T-helper 2 cell (primary cell): ENCODE measurements around the gene RTEL1.

Source experiments
- DNase-seq, 5 experiments: peaks; one replicate each; pipeline versions ENCODE4 v3.0.0 to v3.0.0-alpha.2; 2012 to 2022

The RTEL1 gene

GRCh38 chr20:63690003-63690897 is 32.1 kb downstream of the RTEL1 start:
- no peak for DNase-seq

DNA sequence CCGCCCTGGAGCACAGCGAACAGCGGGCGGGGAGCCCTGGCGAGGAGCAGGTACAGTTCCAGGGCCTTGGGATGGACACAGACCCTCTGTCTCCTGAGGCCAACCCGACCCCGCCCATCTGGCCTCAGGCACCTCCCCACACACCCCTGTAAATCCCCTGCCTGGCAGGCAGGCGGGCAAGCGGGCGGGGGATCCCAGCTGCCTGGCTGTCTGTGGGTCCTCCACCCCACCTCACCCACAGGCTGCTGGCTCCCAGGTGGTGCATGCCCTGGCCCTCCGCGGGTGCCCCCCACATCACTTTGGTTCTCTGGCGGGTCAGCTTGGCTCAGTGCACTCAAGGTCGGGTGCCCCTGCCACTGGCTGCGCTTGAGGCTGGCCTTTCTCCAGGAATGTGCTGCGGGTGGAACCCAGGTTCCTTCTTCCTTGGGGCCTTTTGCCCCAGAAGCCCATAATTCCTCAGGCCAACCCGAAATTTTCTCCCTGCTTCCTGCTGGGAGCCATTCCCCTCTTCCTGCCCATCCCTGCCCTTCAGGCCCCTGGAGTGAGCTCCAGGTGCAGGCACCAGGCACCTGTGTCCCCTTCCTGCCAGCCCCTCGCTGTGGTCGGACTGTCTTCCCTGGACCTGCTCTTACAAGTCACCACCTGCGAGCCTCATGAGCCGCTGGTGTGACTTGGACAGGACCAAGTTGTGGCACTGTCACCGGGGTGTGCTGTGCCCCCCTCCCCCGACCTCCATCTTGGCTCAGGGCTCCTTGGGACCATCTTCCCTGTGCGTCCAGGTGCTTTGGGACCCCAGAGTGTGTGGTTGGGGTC is 33.0 kb downstream of the RTEL1 start:
- no peak for DNase-seq

DNA sequence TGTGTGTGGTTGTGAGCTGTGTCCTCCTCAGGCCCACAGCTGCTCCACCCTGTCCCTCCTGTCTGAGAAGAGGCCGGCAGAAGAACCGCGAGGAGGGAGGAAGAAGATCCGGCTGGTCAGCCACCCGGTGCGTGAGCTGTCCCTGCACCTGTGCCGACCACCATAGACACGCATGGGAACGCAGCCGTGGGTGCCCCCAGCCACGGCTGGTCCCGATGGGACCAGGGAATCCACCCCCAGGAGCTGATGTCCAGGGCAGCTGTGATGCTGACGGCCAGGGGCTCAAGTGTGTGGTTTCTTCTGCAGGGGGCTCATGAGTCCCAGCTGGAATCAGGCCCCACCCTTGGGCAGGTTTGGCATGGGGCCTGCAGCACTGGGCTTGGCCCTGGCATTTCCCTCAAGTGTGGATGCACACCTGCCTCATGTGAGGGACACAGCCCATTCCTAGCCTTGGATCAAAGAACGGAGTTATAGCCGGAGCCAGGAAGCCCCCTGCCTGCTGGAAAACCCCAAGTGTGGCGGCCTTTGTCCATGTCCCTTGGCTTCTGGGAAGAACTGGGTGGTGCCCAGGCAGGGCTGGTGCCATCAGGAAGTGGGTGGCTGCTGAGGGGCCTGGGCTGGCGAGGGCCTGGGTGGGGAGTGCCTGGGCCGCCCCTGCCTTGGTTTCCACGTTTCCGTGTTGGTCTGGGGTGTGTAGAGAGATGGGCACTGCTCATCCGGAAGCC is 33.8 kb downstream of the RTEL1 start:
- no peak for DNase-seq

DNA sequence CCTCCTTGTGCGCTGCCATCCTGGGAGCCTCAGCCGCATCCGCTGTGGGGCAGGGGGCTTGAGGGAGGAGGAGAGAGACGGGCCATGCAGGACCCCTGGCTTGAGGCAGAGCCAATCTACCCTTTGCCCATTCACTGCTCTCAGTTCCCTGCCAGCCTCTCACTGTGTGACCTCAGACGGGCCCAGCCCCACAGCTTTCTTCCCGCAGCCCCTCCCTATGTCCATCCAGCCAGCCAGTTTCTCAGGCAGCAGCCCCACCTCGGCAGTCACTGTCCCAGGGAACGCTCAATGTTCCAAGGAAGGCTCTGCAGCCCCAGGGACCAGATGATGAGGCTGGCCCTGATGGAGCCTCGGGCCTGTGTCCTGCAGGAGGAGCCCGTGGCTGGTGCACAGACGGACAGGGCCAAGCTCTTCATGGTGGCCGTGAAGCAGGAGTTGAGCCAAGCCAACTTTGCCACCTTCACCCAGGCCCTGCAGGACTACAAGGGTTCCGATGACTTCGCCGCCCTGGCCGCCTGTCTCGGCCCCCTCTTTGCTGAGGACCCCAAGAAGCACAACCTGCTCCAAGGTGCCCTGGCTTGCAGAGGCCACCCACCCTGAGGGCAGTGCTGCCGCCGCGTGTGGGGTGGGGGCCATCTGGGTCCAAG is 34.4 kb downstream of the RTEL1 start:
- DNase-seq: no peak

DNA sequence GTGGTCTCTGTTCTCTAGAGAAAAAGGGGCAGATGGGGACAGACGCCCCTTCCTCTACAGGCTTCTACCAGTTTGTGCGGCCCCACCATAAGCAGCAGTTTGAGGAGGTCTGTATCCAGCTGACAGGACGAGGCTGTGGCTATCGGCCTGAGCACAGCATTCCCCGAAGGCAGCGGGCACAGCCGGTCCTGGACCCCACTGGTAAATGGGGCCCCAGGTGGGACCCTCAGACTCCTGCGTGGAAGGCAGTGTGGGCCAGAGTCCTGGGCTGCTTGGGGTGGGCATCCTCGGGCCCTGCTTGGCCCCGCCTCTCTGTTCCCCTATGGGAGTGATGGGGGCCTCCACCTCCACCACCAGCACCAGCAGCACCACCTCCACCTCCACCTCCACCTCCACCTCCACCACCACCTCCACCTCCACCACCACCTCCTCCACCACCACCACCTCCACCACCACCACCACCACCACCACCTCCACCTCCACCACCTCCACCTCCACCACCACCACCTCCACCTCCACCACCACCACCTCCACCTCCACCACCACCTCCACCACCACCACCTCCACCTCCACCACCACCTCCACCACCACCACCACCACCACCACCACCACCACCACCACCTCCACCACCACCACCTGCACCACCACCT is 35.1 kb downstream of the RTEL1 start:
- no peak for DNase-seq

DNA sequence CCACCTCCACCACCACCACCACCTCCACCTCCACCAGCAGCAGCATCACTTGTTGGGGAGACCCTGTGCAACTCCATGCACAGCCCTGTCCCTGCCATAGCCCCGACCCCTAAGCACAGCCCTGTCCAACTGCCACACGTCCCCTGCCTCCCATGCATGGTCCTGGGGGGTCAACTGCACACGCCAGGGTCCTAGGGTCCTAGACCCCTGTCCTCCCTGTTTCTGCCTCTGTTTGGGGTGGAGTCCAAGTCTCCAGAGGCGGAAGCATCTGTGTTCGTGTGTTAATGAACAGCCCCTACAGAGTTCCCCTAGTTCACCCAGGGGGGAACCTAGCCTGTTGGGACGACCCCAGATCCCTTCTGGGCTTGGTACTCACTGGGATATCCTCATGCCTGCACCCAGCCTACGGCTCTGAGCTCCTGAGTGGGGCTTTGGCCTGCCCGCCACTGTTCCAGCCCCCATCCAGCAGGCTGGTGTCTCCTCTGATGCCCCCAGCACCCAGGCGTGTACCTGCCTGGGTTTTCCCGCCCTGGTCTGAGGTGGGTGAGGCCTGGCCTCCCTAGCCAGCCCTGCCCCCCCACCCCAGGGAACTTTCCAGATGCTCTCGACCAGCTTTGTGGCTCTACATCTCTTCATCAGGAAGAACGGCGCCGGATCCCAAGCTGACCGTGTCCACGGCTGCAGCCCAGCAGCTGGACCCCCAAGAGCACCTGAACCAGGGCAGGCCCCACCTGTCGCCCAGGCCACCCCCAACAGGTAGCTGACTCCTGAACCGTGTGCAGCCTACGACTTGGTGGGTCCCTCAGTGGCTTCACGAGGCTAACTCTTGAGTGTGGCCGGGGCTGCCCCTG is 35.8 kb downstream of the RTEL1 start:
- DNase-seq: no peak

DNA sequence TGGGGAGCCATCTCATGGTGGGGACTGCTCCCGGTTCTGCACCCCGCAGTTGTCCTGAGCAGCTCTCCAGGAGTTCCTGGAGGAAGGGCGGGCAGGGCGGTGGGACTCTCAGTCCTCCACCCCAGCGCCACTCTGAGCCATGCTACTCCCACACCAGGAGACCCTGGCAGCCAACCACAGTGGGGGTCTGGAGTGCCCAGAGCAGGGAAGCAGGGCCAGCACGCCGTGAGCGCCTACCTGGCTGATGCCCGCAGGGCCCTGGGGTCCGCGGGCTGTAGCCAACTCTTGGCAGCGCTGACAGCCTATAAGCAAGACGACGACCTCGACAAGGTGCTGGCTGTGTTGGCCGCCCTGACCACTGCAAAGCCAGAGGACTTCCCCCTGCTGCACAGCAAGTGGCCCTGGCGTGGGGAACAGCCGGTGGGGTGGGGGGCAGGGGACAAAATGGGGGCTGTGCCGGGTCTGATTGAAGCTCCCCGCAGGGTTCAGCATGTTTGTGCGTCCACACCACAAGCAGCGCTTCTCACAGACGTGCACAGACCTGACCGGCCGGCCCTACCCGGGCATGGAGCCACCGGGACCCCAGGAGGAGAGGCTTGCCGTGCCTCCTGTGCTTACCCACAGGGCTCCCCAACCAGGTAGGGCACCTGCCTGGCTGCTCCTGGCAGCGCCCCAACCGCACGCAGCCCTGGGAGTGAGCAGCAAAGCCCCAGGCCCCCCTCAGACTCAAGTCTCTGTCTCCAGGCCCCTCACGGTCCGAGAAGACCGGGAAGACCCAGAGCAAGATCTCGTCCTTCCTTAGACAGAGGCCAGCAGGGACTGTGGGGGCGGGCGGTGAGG is 36.7 kb downstream of the RTEL1 start:
- no peak for DNase-seq

DNA sequence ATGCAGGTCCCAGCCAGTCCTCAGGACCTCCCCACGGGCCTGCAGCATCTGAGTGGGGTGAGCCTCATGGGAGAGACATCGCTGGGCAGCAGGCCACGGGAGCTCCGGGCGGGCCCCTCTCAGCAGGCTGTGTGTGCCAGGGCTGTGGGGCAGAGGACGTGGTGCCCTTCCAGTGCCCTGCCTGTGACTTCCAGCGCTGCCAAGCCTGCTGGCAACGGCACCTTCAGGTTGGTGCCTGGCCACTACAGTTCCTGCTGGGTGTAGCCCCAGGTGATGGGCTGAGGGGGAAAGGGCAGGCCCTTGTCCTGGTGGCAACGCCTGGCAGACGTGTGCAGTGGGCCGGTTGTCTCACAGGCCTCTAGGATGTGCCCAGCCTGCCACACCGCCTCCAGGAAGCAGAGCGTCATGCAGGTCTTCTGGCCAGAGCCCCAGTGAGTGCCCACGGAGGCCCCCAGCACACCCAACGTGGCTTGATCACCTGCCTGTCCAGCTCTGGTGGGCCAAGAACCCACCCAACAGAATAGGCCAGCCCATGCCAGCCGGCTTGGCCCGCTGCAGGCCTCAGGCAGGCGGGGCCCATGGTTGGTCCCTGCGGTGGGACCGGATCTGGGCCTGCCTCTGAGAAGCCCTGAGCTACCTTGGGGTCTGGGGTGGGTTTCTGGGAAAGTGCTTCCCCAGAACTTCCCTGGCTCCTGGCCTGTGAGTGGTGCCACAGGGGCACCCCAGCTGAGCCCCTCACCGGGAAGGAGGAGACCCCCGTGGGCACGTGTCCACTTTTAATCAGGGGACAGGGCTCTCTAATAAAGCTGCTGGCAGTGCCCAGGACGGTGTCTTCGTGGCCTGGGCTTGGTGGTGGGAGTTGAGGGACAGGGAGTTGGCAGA is 37.6 kb downstream of the RTEL1 start:
- DNase-seq: no peak

- peak in 1 of 5 experiments; percentile 35 for DNase-seq
Observed at GRCh38 chr20:63696306-63696627, 38.2 kb downstream of the RTEL1 start.

DNA sequence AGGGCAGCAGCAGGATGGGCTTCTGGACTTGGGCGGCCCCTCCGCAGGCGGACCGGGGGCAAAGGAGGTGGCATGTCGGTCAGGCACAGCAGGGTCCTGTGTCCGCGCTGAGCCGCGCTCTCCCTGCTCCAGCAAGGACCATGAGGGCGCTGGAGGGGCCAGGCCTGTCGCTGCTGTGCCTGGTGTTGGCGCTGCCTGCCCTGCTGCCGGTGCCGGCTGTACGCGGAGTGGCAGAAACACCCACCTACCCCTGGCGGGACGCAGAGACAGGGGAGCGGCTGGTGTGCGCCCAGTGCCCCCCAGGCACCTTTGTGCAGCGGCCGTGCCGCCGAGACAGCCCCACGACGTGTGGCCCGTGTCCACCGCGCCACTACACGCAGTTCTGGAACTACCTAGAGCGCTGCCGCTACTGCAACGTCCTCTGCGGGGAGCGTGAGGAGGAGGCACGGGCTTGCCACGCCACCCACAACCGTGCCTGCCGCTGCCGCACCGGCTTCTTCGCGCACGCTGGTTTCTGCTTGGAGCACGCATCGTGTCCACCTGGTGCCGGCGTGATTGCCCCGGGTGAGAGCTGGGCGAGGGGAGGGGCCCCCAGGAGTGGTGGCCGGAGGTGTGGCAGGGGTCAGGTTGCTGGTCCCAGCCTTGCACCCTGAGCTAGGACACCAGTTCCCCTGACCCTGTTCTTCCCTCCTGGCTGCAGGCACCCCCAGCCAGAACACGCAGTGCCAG is 38.7 kb downstream of the RTEL1 start, which contains the start of gene TNFRSF6B:
Gene TNFRSF6B (plus strand): TSS at position 25 of the 729 bp plus-strand sequence. CDS start 116 bp downstream, at position 141.
- peak in 1 of 5 experiments; percentile 31 for DNase-seq

GRCh38 chr20:63697357-63697867 is 39.3 kb downstream of the RTEL1 start:
- no peak for DNase-seq

- DNase-seq: no peak
Observed at GRCh38 chr20:63697868-63698545, 39.9 kb downstream of the RTEL1 start.

DNA sequence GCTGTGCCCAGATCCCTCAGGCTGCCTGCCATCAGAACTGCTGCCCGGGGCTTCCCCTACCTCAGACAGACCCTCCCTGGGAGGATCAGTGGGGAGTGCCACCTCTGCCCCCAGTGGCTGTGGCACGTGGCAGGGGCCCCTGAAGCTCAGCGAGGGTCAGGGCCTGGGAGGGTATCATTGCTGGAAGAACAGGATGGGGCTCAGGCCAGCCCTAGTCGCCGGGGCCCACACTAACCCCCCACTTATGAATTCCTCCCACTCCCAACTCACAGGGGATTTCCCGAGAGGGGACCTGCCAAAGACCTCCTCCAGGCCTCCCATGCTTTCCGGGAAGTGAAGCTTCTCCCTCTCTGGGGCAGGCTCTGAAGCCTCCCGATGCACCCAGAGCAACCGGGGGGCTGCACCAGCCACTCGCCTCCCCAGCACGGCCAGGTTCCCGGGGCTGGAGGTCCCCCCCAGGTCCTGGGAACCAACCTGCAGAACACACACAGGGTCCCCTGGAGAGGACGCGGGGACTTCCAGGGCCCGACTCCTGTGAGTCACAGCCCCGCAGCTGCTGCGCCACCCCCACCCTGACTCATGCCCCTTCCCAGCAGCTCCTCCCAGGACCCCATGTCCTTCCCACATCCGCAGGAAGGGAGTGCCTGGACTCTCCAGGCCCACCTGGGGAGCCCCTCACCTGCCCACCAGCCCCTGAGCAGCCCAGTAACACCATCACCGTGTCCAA is 40.8 kb downstream of the RTEL1 start:
- DNase-seq: peak in 1 of 5 experiments; percentile 39

DNA sequence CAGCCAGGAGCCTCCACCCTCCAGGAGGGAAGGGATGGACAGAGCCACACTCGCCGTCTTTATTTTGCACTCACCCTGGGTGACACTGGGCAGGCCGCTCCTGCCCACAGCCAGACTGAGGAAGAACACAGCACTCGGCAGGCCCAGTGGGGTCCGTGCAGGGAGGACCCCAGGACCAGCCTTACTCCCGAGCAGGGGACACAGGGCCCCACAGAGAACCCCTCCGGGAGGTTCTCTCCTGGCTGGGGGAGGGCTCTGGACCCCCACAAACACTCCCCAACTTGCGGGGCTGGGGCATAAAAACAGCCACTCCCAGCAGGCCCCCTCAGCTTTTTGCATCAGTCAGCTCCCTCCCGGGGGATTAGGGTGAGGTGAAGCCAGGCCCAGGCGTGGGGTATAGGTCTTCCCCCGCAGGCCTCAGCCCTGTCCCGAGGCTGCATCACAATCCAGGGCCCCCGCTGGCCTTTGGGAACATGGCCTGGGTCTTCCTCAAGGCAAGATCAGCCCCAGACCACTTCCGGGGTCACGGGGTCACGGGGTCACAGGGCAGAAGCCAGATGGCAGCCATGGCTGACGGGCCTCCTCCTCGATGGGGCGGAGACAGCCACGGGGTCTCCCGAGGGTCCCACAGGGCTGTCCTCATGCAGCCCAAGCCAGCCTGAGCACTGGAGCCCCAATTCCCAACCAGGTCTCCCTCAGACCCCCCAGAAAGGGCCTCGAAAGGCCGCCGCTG is 41.5 kb downstream of the RTEL1 start:
- no peak for DNase-seq

DNA sequence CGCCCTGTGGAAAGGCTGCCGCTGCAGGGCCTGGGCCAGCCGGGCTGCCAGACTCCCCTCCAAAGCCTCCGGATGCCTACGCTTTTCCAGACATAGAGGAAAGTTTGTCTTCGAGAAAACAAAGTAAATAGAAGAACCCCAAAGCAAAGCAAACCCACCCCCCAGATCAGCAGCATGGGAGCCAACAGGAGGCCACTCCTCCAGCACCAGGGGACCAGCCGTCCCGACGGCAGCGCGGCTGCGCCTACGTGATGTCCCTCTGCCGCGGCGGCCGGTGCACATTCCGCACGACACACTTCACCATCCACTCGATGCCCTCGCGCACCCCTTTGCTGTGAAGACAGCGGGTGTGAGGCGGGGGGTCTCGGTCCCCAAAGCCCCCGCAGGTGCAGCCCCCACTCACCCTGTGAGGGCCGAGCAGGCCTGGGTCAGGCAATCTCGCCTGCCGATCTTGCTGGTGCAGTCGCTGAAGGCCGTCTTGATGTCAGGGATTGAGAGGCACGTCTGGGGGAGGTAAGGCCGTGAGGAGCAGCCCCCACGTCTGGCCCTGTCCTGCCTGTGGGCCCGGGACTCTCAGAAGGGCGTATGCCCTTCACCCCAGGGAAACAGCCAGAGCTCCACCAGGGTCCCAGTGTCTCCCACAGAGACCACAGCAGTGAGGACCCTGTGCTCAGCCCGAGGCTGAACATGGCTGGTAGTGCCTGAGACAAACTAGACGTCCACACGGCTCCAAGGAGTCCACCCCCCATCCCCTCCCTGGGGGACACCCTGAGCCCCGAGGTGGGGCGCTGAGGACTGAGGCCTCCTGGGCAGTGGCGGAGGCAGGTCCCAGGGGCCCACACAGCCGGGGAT is 42.3 kb downstream of the RTEL1 start:
- no peak for DNase-seq
